Liver (tissue), 9 donors: ENCODE data around the gene RSL24D1. TPM values are rescaled to one million over a fixed set of nuclear protein-coding genes. Genes with fewer than 3 reads are reported as not detected.

ENCODE experiments used
- DNase-seq: peaks from one replicate; pipeline ENCODE4 v3.0.0-alpha.2; 2017; ENCODE audit warnings: low spot score
- H3K27ac ChIP-seq, 2 donors: one replicate each; pipeline ENCODE4 v1.7.0; 2013; ENCODE audit warnings: inconsistent platforms in 2 of 2, low read length in 2 of 2, control low read depth in 1 of 2, low read depth in 1 of 2, mild to moderate bottlenecking in 1 of 2
- H3K27me3 ChIP-seq, 4 donors: one replicate each; pipeline versions ENCODE4 v1.6.1 to v1.7.0; 2013; ENCODE audit warnings: low read length in 3 of 4, inconsistent platforms in 1 of 4, mild to moderate bottlenecking in 1 of 4, moderate library complexity in 1 of 4; ENCODE audit not compliant: control insufficient read depth in 4 of 4, insufficient read depth in 4 of 4
- H3K36me3 ChIP-seq, 4 donors: one replicate each; pipeline versions ENCODE4 v1.6.1 to v1.7.0; 2013; ENCODE audit warnings: low read length in 3 of 4, mild to moderate bottlenecking in 3 of 4, low read depth in 1 of 4, moderate library complexity in 1 of 4; ENCODE audit not compliant: control insufficient read depth in 4 of 4, insufficient read depth in 3 of 4
- H3K4me1 ChIP-seq, 4 donors: one replicate each; pipeline versions ENCODE4 v1.6.1 to v1.7.0; 2013; ENCODE audit warnings: low read length in 3 of 4, mild to moderate bottlenecking in 3 of 4, moderate library complexity in 1 of 4; ENCODE audit not compliant: control insufficient read depth in 4 of 4, insufficient read depth in 4 of 4
- H3K4me3 ChIP-seq, 3 donors: one replicate each; pipeline versions ENCODE4 v1.6.1 to v1.7.0; 2013; ENCODE audit warnings: low read length in 3 of 3, control low read depth in 1 of 3, low read depth in 1 of 3, mild to moderate bottlenecking in 1 of 3
- H3K9ac ChIP-seq, 2 donors: one replicate each; pipeline ENCODE4 v1.7.0; 2013; ENCODE audit warnings: low read length in 2 of 2, mild to moderate bottlenecking in 2 of 2, moderate library complexity in 2 of 2, control low read depth in 1 of 2, low read depth in 1 of 2
- H3K9me3 ChIP-seq, 4 donors: one replicate each; pipeline versions ENCODE4 v1.6.1 to v1.7.0; 2013; ENCODE audit warnings: low read length in 3 of 4; ENCODE audit not compliant: control insufficient read depth in 4 of 4
- FOXA1 ChIP-seq: IDR thresholded peaks from 2 replicates; pipeline ENCODE4 v1.6.1; 2016; ENCODE audit warnings: antibody characterized with exemption
- FOXA2 ChIP-seq: IDR thresholded peaks from 2 replicates; pipeline ENCODE4 v1.6.1; 2016; ENCODE audit warnings: antibody characterized with exemption
- GABPA ChIP-seq, 2 donors: IDR thresholded peaks in 1 of 2; conservative IDR thresholded peaks in 1 of 2; 2 replicates each; pipeline ENCODE4 v1.6.1; 2016; ENCODE audit warnings: antibody characterized with exemption in 2 of 2, mild to moderate bottlenecking in 1 of 2, moderate library complexity in 1 of 2
- HNF4A ChIP-seq, 2 donors: conservative IDR thresholded peaks; 2 replicates each; pipeline ENCODE4 v1.6.1; 2016; ENCODE audit warnings: antibody characterized with exemption in 2 of 2, mild to moderate bottlenecking in 2 of 2
- HNF4G ChIP-seq: IDR thresholded peaks from 2 replicates; pipeline ENCODE4 v1.6.1; 2016; ENCODE audit warnings: antibody characterized with exemption
- JUND ChIP-seq, 2 donors: IDR thresholded peaks; 2 replicates each; pipeline ENCODE4 v1.6.1; 2016; ENCODE audit warnings: antibody characterized with exemption in 2 of 2
- RAD21 ChIP-seq, 2 donors: IDR thresholded peaks; 2 replicates each; pipeline ENCODE4 v1.6.1; 2016; ENCODE audit warnings: antibody characterized with exemption in 2 of 2, mild to moderate bottlenecking in 2 of 2
- RXRA ChIP-seq, 2 donors: IDR thresholded peaks; 2 replicates each; pipeline ENCODE4 v1.6.1; 2017 to 2018; ENCODE audit warnings: antibody characterized with exemption in 2 of 2, mild to moderate bottlenecking in 1 of 2
- SP1 ChIP-seq: IDR thresholded peaks from 2 replicates; pipeline ENCODE4 v1.6.1; 2018; ENCODE audit warnings: antibody characterized with exemption, mild to moderate bottlenecking
- TAF1 ChIP-seq: conservative IDR thresholded peaks from 2 replicates; pipeline ENCODE4 v1.6.1; 2016; ENCODE audit warnings: antibody characterized with exemption, mild to moderate bottlenecking
- YY1 ChIP-seq: IDR thresholded peaks from 2 replicates; pipeline ENCODE4 v1.6.1; 2016; ENCODE audit warnings: antibody characterized with exemption, mild to moderate bottlenecking
- WGBS: extraction: QIAGEN DNeasy Blood & Tissue Kit; methylation state at CpG from one replicate; pipeline ENCODE4 v1.1.7; 2013; 5-methylcytosine and 5-hydroxymethylcytosine counted together
- polyA plus RNA-seq, 2 donors: library from polyadenylated mRNA; stranded (reverse) in 1 of 2; unstranded in 1 of 2; fragments of 200-250 nt in 1 of 2; fragments of >200 nt in 1 of 2; fragmentation: Nextera tagmentation in 1 of 2; extraction: Ambion mirVana in 1 of 2; gene quantifications; one replicate each; pipeline versions ENCODE4 v1.2.1 to v1.2.3, GENCODE V29; 2013 to 2015
- total RNA-seq, 2 donors: library from RNA; depleted of rRNA; stranded (reverse); fragments of >200 nt; gene quantifications; one replicate each; pipeline ENCODE4 v1.2.3, GENCODE V29; 2014
- TF ChIP-seq, protein P1 (sequence below): IDR thresholded peaks from 2 replicates; pipeline ENCODE4 v1.6.1; 2016; ENCODE audit warnings: antibody characterized with exemption, mild to moderate bottlenecking
- TF ChIP-seq, protein P2 (sequence below): IDR thresholded peaks from 2 replicates; pipeline ENCODE4 v1.6.1; 2016; ENCODE audit warnings: antibody characterized with exemption
- TF ChIP-seq, protein P3 (sequence below): fragments of 150-350 bp; IDR thresholded peaks from 2 replicates; pipeline ENCODE4 v1.5.1; 2017; ENCODE audit warnings: improper control_type of control experiment, low read depth, low read length; ENCODE audit not compliant: missing input control
- TF ChIP-seq, protein P4 (sequence below): IDR thresholded peaks from 2 replicates; pipeline ENCODE4 v1.6.1; 2016; ENCODE audit warnings: antibody characterized with exemption
- donor health status: healthy.
- donor health status: healthy.
- donor health status: healthy.
- donor health status: healthy.
- donor health status: healthy.

The RSL24D1 gene
- total and polyA plus RNA-seq, 4 donors, result 13.3 to 33.3 (median 23.2) TPM

DNA sequence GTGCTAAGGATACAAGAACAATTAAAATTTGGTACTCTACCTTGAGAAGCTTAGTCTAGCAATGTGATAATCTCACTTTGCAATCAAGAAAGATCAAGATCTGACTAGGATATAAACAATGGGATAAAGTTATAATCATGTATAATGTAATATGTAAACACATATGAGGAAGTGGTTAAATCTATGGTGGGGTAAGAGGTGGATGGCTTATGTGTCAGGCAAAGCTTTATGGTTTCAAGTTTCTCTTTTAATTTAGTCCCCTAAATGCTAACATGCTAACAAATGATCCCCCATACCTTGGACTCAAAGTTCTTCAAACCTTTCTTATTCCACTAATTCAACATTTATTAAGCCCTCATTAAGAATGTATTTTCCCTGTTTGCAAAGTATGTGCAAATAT, 2.5 kb downstream of the RSL24D1 start:
- Histone ChIP-seq H3K9me3 (no peaks in the 10 kb centered on the region), H3K4me1 (peaks cover 5 to 30% (median 20%) of the 10 kb centered on the region in 4 donors), H3K27me3 (no peaks in the 10 kb centered on the region), H3K36me3 (peaks cover 4 to 25% (median 14%) of the 10 kb centered on the region in 4 donors), H3K9ac (no peak overlapping the region), H3K27ac (no peak overlapping the region), H3K4me3 (no peak overlapping the region)
- TF ChIP-seq FOXA1 (no peak), HNF4G (no peak), YY1 (no peak), HNF4A (conservative IDR thresholded peaks at IDR 0.05) (no peak), GABPA (IDR thresholded peaks at IDR 0.05 in 1 of 2, conservative IDR thresholded peaks at IDR 0.05 in 1 of 2) (no peak), FOXA2 (no peak)
- TF ChIP-seq, protein P1, sequence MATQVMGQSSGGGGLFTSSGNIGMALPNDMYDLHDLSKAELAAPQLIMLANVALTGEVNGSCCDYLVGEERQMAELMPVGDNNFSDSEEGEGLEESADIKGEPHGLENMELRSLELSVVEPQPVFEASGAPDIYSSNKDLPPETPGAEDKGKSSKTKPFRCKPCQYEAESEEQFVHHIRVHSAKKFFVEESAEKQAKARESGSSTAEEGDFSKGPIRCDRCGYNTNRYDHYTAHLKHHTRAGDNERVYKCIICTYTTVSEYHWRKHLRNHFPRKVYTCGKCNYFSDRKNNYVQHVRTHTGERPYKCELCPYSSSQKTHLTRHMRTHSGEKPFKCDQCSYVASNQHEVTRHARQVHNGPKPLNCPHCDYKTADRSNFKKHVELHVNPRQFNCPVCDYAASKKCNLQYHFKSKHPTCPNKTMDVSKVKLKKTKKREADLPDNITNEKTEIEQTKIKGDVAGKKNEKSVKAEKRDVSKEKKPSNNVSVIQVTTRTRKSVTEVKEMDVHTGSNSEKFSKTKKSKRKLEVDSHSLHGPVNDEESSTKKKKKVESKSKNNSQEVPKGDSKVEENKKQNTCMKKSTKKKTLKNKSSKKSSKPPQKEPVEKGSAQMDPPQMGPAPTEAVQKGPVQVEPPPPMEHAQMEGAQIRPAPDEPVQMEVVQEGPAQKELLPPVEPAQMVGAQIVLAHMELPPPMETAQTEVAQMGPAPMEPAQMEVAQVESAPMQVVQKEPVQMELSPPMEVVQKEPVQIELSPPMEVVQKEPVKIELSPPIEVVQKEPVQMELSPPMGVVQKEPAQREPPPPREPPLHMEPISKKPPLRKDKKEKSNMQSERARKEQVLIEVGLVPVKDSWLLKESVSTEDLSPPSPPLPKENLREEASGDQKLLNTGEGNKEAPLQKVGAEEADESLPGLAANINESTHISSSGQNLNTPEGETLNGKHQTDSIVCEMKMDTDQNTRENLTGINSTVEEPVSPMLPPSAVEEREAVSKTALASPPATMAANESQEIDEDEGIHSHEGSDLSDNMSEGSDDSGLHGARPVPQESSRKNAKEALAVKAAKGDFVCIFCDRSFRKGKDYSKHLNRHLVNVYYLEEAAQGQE, result no peak
- TF ChIP-seq, protein P2, sequence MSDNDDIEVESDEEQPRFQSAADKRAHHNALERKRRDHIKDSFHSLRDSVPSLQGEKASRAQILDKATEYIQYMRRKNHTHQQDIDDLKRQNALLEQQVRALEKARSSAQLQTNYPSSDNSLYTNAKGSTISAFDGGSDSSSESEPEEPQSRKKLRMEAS, result no peak
- DNase-seq, result no peak

DNA sequence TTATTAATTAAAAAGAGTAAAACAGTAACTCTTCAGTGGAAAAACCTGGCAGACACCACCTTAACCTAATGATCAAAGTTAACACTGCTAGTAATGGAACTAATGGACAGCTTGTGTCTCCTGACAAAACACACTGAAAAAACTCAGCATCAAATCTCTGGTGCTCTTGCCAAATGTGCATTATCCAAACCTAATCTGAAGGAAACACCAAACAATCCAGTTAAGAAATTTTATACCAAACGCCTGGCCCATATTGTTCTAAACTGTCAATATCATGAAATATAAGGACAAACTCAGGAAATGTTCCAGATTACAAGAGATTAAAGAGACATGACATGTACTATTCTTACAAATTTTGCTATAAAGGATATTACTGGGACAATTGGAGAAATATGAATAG, 10.4 kb downstream of the RSL24D1 start:
- H3K4me1 ChIP-seq, result no peaks in the 10 kb centered on the region
- no peaks in the 10 kb centered on the region for H3K9me3 ChIP-seq
- no peak for DNase-seq
- TF ChIP-seq, protein P2, result no peak
- TF ChIP-seq SP1 (no peak), HNF4G (no peak), JUND (IDR thresholded peaks at IDR 0.05) (no peak), TAF1 (no peak), RAD21 (IDR thresholded peaks at IDR 0.05) (no peak), RXRA (IDR thresholded peaks at IDR 0.05) (no peak), HNF4A (conservative IDR thresholded peaks at IDR 0.05) (no peak), FOXA1 (no peak)
- TF ChIP-seq, protein P1, result no peak
- TF ChIP-seq, protein P3, sequence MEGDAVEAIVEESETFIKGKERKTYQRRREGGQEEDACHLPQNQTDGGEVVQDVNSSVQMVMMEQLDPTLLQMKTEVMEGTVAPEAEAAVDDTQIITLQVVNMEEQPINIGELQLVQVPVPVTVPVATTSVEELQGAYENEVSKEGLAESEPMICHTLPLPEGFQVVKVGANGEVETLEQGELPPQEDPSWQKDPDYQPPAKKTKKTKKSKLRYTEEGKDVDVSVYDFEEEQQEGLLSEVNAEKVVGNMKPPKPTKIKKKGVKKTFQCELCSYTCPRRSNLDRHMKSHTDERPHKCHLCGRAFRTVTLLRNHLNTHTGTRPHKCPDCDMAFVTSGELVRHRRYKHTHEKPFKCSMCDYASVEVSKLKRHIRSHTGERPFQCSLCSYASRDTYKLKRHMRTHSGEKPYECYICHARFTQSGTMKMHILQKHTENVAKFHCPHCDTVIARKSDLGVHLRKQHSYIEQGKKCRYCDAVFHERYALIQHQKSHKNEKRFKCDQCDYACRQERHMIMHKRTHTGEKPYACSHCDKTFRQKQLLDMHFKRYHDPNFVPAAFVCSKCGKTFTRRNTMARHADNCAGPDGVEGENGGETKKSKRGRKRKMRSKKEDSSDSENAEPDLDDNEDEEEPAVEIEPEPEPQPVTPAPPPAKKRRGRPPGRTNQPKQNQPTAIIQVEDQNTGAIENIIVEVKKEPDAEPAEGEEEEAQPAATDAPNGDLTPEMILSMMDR, result no peak
- TF ChIP-seq, protein P4, sequence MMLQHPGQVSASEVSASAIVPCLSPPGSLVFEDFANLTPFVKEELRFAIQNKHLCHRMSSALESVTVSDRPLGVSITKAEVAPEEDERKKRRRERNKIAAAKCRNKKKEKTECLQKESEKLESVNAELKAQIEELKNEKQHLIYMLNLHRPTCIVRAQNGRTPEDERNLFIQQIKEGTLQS, result no peak
- 78% methylated on average over 1 of the region's 1 CpG for WGBS
- H3K27ac ChIP-seq, result no peak overlapping the region
- H3K9ac ChIP-seq, result no peak overlapping the region
- no peak overlapping the region for H3K4me3 ChIP-seq
- H3K36me3 ChIP-seq, result peaks cover 13 to 49% (median 39%) of the 10 kb centered on the region in 4 donors
- no peaks in the 10 kb centered on the region for H3K27me3 ChIP-seq
